ENCODE results near the gene U2AF1L4.

The U2AF1L4 gene

GRCh38 chr19:35784503-35785338 is 39.5 kb upstream of the U2AF1L4 start:
- no peak overlapping the region for H3K27ac Mint-ChIP-seq
- H3K9me3 Mint-ChIP-seq = no peaks in the 10 kb centered on the region
- H3K36me3 Mint-ChIP-seq = peaks cover 9% of the 10 kb centered on the region
- H3K4me3 Mint-ChIP-seq = no peak overlapping the region
- peaks cover 8% of the 10 kb centered on the region for H3K4me1 Mint-ChIP-seq
- no peak for DNase-seq (ENCODE audit: low spot score in 2 of 2)
- ATAC-seq = no peak

DNA sequence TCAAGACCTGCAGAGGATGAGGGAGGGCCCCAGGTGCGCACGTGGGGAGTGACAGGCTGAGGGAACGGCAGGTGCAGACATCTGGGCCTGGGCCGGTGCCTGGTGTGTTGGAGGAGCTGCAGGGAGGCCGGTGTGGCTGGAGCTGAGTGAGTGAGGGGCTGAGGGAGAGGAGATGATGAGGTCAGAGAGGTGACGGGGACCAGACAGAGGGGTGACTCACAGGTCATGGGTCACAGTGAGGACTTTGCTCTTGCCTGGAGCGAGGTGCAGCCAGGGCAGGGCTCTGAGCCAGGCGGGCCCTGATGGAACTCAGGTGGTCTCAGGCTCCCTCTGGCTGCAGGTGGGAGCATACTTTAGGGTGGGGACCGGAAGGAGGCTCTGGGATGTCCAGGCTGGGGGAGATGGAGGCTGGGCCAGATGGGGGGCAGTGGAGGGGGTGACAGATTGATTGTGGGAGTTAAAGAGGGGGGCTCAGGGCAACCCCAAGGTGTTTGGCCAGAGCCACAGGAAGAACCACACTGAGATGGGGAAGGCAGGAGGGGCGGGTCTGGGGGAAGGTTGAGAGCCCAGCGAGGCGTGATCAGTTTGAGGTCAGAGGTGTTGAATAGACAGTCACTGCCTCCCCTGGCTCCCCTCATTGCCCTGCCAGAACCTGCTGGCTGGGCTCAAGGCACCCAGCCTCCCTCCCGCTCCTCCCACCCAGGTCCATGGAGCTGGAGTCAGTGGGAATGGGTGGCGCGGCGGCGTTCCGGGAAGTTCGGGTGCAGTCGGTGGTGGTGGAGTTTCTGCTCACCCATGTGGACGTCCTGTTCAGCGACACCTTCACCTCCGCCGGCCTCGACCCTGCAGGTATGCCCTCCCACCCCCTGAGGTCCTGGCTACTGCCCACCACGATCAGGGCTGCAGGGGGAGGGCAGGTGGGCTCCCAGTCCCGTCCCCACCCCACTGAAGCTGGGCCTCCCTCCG is 38.5 kb upstream of the U2AF1L4 start:
- peaks cover 13% of the 10 kb centered on the region for H3K36me3 Mint-ChIP-seq
- H3K9me3 Mint-ChIP-seq = no peaks in the 10 kb centered on the region
- H3K27ac Mint-ChIP-seq = peak overlapping the region; percentile 5
- H3K4me3 Mint-ChIP-seq = no peak overlapping the region
- DNase-seq (ENCODE audit: low spot score in 2 of 2) (no peak), ATAC-seq (no peak)
- peaks cover 8% of the 10 kb centered on the region for H3K4me1 Mint-ChIP-seq

DNA sequence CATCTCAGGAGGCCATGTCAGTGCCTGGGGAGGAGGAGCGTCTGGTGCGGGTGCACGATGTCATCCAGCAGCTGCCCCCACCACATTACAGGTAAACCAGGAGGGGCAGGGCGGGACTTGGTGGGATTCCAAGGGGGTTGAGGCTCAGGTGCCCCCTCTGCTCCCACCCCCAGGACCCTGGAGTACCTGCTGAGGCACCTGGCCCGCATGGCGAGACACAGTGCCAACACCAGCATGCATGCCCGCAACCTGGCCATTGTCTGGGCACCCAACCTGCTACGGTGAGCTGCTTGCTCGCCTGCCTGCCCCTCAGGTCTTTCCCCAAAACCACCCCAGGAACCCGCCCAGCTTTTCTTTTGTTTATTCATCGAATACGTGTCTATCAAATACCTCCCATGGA is 37.4 kb upstream of the U2AF1L4 start:
- ATAC-seq = no peak
- DNase-seq (ENCODE audit: low spot score in 2 of 2) = no peak
- Mint-ChIP-seq H3K27ac (peak overlapping the region; percentile 5), H3K9me3 (no peaks in the 10 kb centered on the region), H3K4me1 (peaks cover 8% of the 10 kb centered on the region), H3K4me3 (no peak overlapping the region), H3K36me3 (peaks cover 13% of the 10 kb centered on the region)

GRCh38 chr19:35781650-35782049 is 36.4 kb upstream of the U2AF1L4 start:
- Mint-ChIP-seq H3K4me3 (no peak overlapping the region), H3K9me3 (no peaks in the 10 kb centered on the region), H3K4me1 (peaks cover 13% of the 10 kb centered on the region), H3K27ac (no peak overlapping the region), H3K36me3 (peaks cover 16% of the 10 kb centered on the region)
- no peak for DNase-seq (ENCODE audit: low spot score in 2 of 2)
- ATAC-seq = no peak

DNA sequence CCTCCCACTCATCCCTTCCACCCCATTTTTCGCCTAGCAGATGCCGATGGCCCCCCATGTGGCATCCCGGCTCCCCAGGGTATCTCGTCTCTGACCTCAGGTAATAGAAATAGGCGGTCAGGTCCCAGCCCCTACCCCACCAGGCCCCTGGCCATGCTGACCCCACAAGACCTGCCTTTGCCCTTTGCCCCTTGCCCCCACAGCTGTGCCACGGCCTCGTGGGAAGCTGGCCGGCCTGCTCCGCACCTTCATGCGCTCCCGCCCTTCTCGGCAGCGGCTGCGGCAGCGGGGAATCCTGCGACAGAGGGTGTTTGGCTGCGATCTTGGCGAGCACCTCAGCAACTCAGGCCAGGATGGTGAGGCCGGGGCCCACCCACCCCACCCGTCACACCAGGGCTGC is 35.5 kb upstream of the U2AF1L4 start:
- Mint-ChIP-seq H3K9me3 (no peaks in the 10 kb centered on the region), H3K4me3 (no peak overlapping the region), H3K4me1 (peaks cover 22% of the 10 kb centered on the region), H3K36me3 (peaks cover 24% of the 10 kb centered on the region), H3K27ac (no peak overlapping the region)
- DNase-seq (ENCODE audit: low spot score in 2 of 2) (no peak), ATAC-seq (no peak)

- DNase-seq (ENCODE audit: low spot score in 2 of 2) (no peak), ATAC-seq (no peak)
- no peak overlapping the region for H3K27ac Mint-ChIP-seq
- no peaks in the 10 kb centered on the region for H3K9me3 Mint-ChIP-seq
- H3K36me3 Mint-ChIP-seq = peaks cover 26% of the 10 kb centered on the region
- no peak overlapping the region for H3K4me3 Mint-ChIP-seq
- H3K4me1 Mint-ChIP-seq = peaks cover 23% of the 10 kb centered on the region
Observed at GRCh38 chr19:35780058-35780457, 34.8 kb upstream of the U2AF1L4 start.

GRCh38 chr19:35779033-35779432 is 33.8 kb upstream of the U2AF1L4 start:
- peak overlapping the region; percentile 40 for H3K27ac Mint-ChIP-seq
- ATAC-seq (no peak), DNase-seq (ENCODE audit: low spot score in 2 of 2) (no peak)
- no peaks in the 10 kb centered on the region for H3K9me3 Mint-ChIP-seq
- H3K4me3 Mint-ChIP-seq = no peak overlapping the region
- peaks cover 30% of the 10 kb centered on the region for H3K36me3 Mint-ChIP-seq
- peaks cover 33% of the 10 kb centered on the region for H3K4me1 Mint-ChIP-seq

GRCh38 chr19:35777961-35778360 is 32.7 kb upstream of the U2AF1L4 start:
- Mint-ChIP-seq H3K9me3 (no peaks in the 10 kb centered on the region), H3K27ac (no peak overlapping the region), H3K4me1 (peaks cover 25% of the 10 kb centered on the region), H3K36me3 (peaks cover 30% of the 10 kb centered on the region), H3K4me3 (no peak overlapping the region)
- no peak for DNase-seq (ENCODE audit: low spot score in 2 of 2)
- no peak for ATAC-seq

- Mint-ChIP-seq H3K4me3 (peak overlapping the region; percentile 82), H3K27ac (peak overlapping the region; percentile 80), H3K36me3 (peaks cover 30% of the 10 kb centered on the region), H3K9me3 (no peaks in the 10 kb centered on the region), H3K4me1 (peaks cover 25% of the 10 kb centered on the region)
- ATAC-seq (no peak), DNase-seq (ENCODE audit: low spot score in 2 of 2) (no peak)
Observed at GRCh38 chr19:35777086-35777841, 32.0 kb upstream of the U2AF1L4 start.

- no peak for ATAC-seq
- Mint-ChIP-seq H3K9me3 (no peaks in the 10 kb centered on the region), H3K4me1 (peaks cover 25% of the 10 kb centered on the region), H3K4me3 (peak overlapping the region; percentile 82), H3K36me3 (peaks cover 24% of the 10 kb centered on the region), H3K27ac (peak overlapping the region; percentile 80)
- DNase-seq (ENCODE audit: low spot score in 2 of 2) = no peak
Observed at GRCh38 chr19:35776102-35776788, 31.0 kb upstream of the U2AF1L4 start.

DNA sequence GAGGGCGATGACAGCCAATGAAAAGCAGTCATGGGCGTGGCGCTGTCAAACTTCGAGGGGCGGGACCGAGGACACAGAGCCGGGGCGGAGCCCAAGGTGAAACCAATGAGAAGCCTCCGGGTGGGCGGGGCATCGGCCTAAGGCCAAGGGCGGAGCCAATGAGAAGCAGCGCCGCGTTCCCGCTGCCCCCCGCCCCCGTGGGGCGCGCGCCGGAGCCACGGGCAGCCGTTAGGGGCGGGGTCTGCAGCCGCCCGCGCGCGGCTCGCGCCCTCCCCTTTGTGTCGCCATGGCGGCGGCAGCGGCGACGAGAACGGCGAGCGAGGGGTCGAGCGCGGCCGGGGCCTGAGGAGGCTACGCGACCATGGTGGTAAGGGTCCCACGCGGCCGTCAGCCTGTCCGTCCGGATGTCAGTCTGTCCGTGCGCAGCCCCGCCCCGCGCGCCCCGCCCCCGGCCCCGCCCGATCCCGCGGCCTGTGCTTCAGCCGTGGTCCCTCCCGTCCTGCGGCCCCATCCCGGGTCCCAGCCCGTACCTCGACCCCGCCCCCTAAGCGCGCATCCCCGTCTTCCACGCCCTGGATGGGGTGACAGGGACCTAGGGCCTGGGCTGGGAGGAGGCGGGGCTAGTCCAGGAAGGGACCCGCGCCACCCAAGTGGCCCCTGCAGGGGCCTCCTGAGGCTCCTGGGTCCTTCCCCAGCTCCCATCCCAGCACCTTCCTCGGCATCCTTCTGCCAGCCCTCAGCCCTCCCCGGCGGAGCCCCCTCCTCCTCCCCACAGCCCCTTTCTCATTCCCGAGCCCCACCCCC is 30.3 kb upstream of the U2AF1L4 start, which contains the start of gene ARHGAP33:
Gene ARHGAP33 (plus strand): TSS at position 267 of the 804 bp plus-strand sequence. CDS start 95 bp downstream, at position 362.
- ATAC-seq (peak; percentile 95), DNase-seq (ENCODE audit: low spot score in 2 of 2) (peak; percentile 98 to 99)
- Mint-ChIP-seq H3K4me1 (peaks cover 25% of the 10 kb centered on the region), H3K4me3 (peak within 1 kb of the TSS; percentile 82), H3K36me3 (peaks cover 23% of the 10 kb centered on the region), H3K9me3 (no peaks in the 10 kb centered on the region), H3K27ac (peak within 1 kb of the TSS; percentile 80)

- peak; percentile 4 for ATAC-seq
- no peak overlapping the region for H3K27ac Mint-ChIP-seq
Observed at GRCh38 chr19:35775046-35775297, 29.8 kb upstream of the U2AF1L4 start.

GRCh38 chr19:35774274-35775045 is 29.2 kb upstream of the U2AF1L4 start:
- H3K4me3 Mint-ChIP-seq = peak overlapping the region; percentile 82
- H3K4me1 Mint-ChIP-seq = peaks cover 25% of the 10 kb centered on the region
- H3K27ac Mint-ChIP-seq = no peak overlapping the region
- no peaks in the 10 kb centered on the region for H3K9me3 Mint-ChIP-seq
- ATAC-seq = no peak
- DNase-seq (ENCODE audit: low spot score in 2 of 2) = no peak
- peaks cover 24% of the 10 kb centered on the region for H3K36me3 Mint-ChIP-seq

More at GRCh38 chr19:35775046-35775297, 29.8 kb upstream of the U2AF1L4 start:
- H3K36me3 Mint-ChIP-seq = peaks cover 24% of the 10 kb centered on the region
- DNase-seq (ENCODE audit: low spot score in 2 of 2) = no peak
- peak overlapping the region; percentile 82 for H3K4me3 Mint-ChIP-seq
- H3K9me3 Mint-ChIP-seq = no peaks in the 10 kb centered on the region
- peaks cover 25% of the 10 kb centered on the region for H3K4me1 Mint-ChIP-seq

All from stimulated activated effector memory CD8-positive, alpha-beta T cell treated with anti-CD3 and anti-CD28 coated beads, Interleukin-12 subunit alpha, Interleukin-12 subunit beta, amount 100 ng/mL, for 72 hours (primary cell).